ENCODE data around the gene PDE10A. TPM values are rescaled to one million over a fixed set of nuclear protein-coding genes. Genes with fewer than 3 reads are reported as not detected.

Gene PDE10A
- total RNA-seq, 1 experiment from 2014 or later: 3.1 TPM

DNA sequence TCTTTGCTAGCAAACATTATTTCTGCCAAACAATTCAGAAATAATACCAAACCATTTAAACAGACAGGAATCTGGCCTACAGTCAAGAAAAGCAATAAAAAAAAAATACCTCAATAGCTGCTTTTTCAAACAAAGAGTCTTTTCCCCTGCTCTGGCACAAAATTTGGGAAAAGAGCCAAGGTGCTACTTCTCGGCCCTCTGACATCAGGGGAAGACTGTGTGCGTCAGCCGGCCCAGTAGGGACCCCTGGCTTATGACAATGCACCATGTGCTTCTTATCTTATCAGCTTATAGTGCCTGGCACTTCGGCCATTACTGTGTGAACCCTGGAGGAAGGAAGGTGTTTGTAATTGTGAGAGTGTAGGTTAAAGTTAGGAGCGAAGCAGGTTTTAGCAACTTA lies 89.4 kb downstream of the PDE10A start (continued):
- TF ChIP-seq, protein P1, sequence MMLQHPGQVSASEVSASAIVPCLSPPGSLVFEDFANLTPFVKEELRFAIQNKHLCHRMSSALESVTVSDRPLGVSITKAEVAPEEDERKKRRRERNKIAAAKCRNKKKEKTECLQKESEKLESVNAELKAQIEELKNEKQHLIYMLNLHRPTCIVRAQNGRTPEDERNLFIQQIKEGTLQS (CRISPR knock-in tag; conservative IDR thresholded peaks at IDR 0.05): no peak
- TF ChIP-seq ZMAT4 (CRISPR knock-in tag; IDR thresholded peaks at IDR 0.05): no peak
- TF ChIP-seq, protein P2, sequence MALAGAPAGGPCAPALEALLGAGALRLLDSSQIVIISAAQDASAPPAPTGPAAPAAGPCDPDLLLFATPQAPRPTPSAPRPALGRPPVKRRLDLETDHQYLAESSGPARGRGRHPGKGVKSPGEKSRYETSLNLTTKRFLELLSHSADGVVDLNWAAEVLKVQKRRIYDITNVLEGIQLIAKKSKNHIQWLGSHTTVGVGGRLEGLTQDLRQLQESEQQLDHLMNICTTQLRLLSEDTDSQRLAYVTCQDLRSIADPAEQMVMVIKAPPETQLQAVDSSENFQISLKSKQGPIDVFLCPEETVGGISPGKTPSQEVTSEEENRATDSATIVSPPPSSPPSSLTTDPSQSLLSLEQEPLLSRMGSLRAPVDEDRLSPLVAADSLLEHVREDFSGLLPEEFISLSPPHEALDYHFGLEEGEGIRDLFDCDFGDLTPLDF (CRISPR knock-in tag; IDR thresholded peaks at IDR 0.05): no peak

DNA sequence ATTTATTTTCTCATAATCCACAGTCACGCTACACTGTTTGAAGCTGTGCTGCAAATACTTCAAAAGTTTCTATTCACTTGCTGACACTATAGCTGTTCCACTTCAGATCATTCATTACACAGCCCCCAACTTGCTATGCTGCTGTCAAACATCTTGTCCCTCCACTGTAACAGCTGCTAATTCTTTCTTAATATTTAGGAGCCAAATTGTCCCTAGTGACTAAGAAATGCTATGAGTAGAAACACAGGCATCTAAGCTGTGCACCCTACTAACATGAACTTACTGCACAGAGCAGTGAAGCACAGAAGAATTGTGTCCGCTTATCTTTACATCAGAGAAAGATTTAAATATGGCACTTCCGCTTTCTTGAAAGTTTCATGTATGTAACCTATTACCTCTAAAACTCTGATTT lies 91.3 kb downstream of the PDE10A start:
- POLR2A ChIA-PET: no interaction called here
- DNase-seq (ENCODE audit: low spot score): no peak
- H3K27me3 Mint-ChIP-seq (ENCODE audit: low read depth): no peaks in the 10 kb centered on the region
- no peak overlapping the region for H3K27ac Mint-ChIP-seq
- CTCF ChIA-PET: no interaction called here
- TF ChIP-seq ZNF425 (CRISPR knock-in tag; conservative IDR thresholded peaks at IDR 0.05) (no peak), MYBL2 (CRISPR knock-in tag; IDR thresholded peaks at IDR 0.05) (no peak), GABPB1 (CRISPR knock-in tag; IDR thresholded peaks at IDR 0.05) (no peak), SMAD3 (CRISPR knock-in tag; IDR thresholded peaks at IDR 0.05; ENCODE audit: borderline replicate concordance) (no peak), ZNF232 (CRISPR knock-in tag; IDR thresholded peaks at IDR 0.05) (no peak)
- no peak overlapping the region for H3K4me3 Mint-ChIP-seq
- no peaks in the 10 kb centered on the region for H3K36me3 Mint-ChIP-seq
- ATAC-seq: no peak
- H3K4me1 Mint-ChIP-seq: peaks cover 3% of the 10 kb centered on the region; the same call in 1 of the 2 replicates
- no peaks in the 10 kb centered on the region for H3K9me3 Mint-ChIP-seq

DNA sequence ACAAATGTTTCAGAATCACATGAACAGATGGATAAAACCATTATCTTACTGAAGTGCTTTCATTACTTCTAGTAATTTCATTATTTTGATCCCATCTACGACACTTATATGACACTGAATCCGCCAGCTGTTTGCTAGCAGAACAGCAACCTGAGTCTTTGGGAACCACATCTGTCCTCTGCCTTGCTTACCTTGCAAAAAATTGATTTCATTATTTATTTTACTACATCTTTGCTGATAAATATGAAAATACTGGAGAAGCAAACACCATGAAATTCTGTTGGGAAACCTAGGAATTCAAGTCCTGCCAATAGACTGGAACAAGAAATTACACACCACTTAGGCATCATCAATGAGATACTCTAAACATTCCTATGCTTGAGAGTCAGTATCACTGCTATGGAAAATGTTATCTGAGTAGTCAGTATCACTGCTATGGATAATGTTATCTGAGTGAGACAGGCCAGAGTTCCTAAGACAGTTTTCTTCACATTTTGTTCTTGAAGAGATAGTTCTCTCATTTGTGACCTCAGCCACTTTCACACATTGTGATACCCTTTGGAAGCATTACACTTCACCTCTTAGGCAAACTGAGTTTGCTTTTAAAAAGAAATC lies 91.9 kb downstream of the PDE10A start:
- no peak overlapping the region for H3K27ac Mint-ChIP-seq
- ATAC-seq: no peak
- no peaks in the 10 kb centered on the region for H3K27me3 Mint-ChIP-seq (ENCODE audit: low read depth)
- CTCF ChIA-PET: no interaction called here
- H3K36me3 Mint-ChIP-seq: no peaks in the 10 kb centered on the region
- TF ChIP-seq GABPB1 (CRISPR knock-in tag; IDR thresholded peaks at IDR 0.05): no peak
- TF ChIP-seq IRF2 (CRISPR knock-in tag; IDR thresholded peaks at IDR 0.05; ENCODE audit: borderline replicate concordance, low read depth): no peak
- no peak for TF ChIP-seq GTF2I (CRISPR knock-in tag; conservative IDR thresholded peaks at IDR 0.05)
- TF ChIP-seq KAT7 (CRISPR knock-in tag; IDR thresholded peaks at IDR 0.05; ENCODE audit: borderline replicate concordance): no peak
- no peak for TF ChIP-seq OVOL2 (CRISPR knock-in tag; IDR thresholded peaks at IDR 0.05; ENCODE audit: borderline replicate concordance)
- no peak for TF ChIP-seq ZNF423 (CRISPR knock-in tag; IDR thresholded peaks at IDR 0.05)
- TF ChIP-seq ESRRA (CRISPR knock-in tag; IDR thresholded peaks at IDR 0.05; ENCODE audit: borderline replicate concordance): no peak
- no peak for TF ChIP-seq NR2C2 (CRISPR knock-in tag; IDR thresholded peaks at IDR 0.05)
- TF ChIP-seq CREB1 (CRISPR knock-in tag; IDR thresholded peaks at IDR 0.05): no peak
- no peak for TF ChIP-seq SP1 (CRISPR knock-in tag; conservative IDR thresholded peaks at IDR 0.05)
- no peak for TF ChIP-seq ELF4 (CRISPR knock-in tag; IDR thresholded peaks at IDR 0.05; ENCODE audit: low read depth)
- no peak for TF ChIP-seq MXD4 (CRISPR knock-in tag; IDR thresholded peaks at IDR 0.05; ENCODE audit: borderline replicate concordance)
- TF ChIP-seq ATF1 (CRISPR knock-in tag; IDR thresholded peaks at IDR 0.05): no peak
- no peak for TF ChIP-seq ZMAT4 (CRISPR knock-in tag; IDR thresholded peaks at IDR 0.05)
- TF ChIP-seq ZNF425 (CRISPR knock-in tag; conservative IDR thresholded peaks at IDR 0.05): no peak
- no peak for TF ChIP-seq PRRX2 (CRISPR knock-in tag; IDR thresholded peaks at IDR 0.05)
- TF ChIP-seq ZBTB43 (CRISPR knock-in tag; IDR thresholded peaks at IDR 0.05): no peak
- no peaks in the 10 kb centered on the region for H3K9me3 Mint-ChIP-seq
- POLR2A ChIA-PET: no interaction called here
- peaks cover 3% of the 10 kb centered on the region; the same call in 1 of the 2 replicates for H3K4me1 Mint-ChIP-seq
- no peak overlapping the region for H3K4me3 Mint-ChIP-seq
- DNase-seq (ENCODE audit: low spot score): no peak

Measured in WTC11 (cell line).